ENCODE results near the gene HS6ST2.

DNA sequence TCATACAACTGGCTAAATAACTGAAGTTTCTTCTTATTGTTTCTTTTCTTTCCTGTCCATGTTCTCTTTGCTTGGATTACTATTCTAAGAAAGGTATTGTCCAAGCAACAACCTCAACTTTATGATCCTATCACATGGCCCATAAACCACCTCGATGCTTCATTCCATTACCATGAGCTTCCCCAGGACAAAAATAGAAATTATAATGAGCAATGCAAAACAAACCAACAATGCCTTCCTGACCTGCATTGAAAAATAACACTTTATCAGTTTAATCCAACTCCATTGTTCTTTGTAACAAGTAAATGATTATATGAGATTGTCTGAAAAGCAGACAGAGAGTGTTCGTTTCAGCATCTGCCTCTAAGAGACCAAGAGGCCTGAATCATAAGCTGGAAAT is 148.8 kb downstream of the HS6ST2 start:
- TF ChIP-seq, protein P1, sequence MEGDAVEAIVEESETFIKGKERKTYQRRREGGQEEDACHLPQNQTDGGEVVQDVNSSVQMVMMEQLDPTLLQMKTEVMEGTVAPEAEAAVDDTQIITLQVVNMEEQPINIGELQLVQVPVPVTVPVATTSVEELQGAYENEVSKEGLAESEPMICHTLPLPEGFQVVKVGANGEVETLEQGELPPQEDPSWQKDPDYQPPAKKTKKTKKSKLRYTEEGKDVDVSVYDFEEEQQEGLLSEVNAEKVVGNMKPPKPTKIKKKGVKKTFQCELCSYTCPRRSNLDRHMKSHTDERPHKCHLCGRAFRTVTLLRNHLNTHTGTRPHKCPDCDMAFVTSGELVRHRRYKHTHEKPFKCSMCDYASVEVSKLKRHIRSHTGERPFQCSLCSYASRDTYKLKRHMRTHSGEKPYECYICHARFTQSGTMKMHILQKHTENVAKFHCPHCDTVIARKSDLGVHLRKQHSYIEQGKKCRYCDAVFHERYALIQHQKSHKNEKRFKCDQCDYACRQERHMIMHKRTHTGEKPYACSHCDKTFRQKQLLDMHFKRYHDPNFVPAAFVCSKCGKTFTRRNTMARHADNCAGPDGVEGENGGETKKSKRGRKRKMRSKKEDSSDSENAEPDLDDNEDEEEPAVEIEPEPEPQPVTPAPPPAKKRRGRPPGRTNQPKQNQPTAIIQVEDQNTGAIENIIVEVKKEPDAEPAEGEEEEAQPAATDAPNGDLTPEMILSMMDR (IDR thresholded peaks at IDR 0.05) = no peak
- no peak for TF ChIP-seq POLR2A (IDR thresholded peaks at IDR 0.05)
